ENCODE data around the gene ZIC1. TPM values are rescaled to one million over a fixed set of nuclear protein-coding genes. Genes with fewer than 3 reads are reported as not detected.

The ZIC1 gene
- total RNA-seq, 3 donors from 2014 or later: 2.0 to 6.1 TPM; not detected in 1

GRCh38 chr3:147415874-147416273 lies 6.7 kb downstream of the ZIC1 start:
- Histone ChIP-seq H3K27me3 (peaks cover 7 to 87% of the 10 kb centered on the region in 2 donors), H3K4me3 (no peak overlapping the region), H3K9me3 (peaks cover 0 to 12% of the 10 kb centered on the region in 2 donors), H3K36me3 (no peaks in the 10 kb centered on the region), H3K4me1 (peaks cover 0 to 5% of the 10 kb centered on the region in 2 donors), H3K27ac (no peak overlapping the region)
- DNase-seq (ENCODE audit: low spot score in 2 of 2): no peak
- intact Hi-C loops (cut with DNase I; ENCODE audit: low total_unique reads): no loop called here
- no peak for TF ChIP-seq POLR2AphosphoS5 (IDR thresholded peaks at IDR 0.05)
- TF ChIP-seq POLR2A (IDR thresholded peaks at IDR 0.05): no peak
- TF ChIP-seq CTCF (IDR thresholded peaks at IDR 0.05): no peak

- peaks cover 0 to 3% of the 10 kb centered on the region in 2 donors for H3K4me1 ChIP-seq
- peaks cover 7 to 87% of the 10 kb centered on the region in 2 donors for H3K27me3 ChIP-seq
- no peak for DNase-seq (ENCODE audit: low spot score in 2 of 2)
- no peak overlapping the region for H3K27ac ChIP-seq
- intact Hi-C loops (cut with DNase I; ENCODE audit: low total_unique reads): no loop called here
- no peak for TF ChIP-seq CTCF (IDR thresholded peaks at IDR 0.05)
- no peak for TF ChIP-seq POLR2AphosphoS5 (IDR thresholded peaks at IDR 0.05)
- TF ChIP-seq POLR2A (IDR thresholded peaks at IDR 0.05): no peak
- no peaks in the 10 kb centered on the region for H3K36me3 ChIP-seq
- no peak overlapping the region for H3K4me3 ChIP-seq
- H3K9me3 ChIP-seq: peaks cover 0 to 10% of the 10 kb centered on the region in 2 donors
These were observed 7.8 kb downstream of the ZIC1 start for GRCh38 chr3:147416931-147417330.

GRCh38 chr3:147417551-147418295 lies 8.6 kb downstream of the ZIC1 start:
- H3K27me3 ChIP-seq: peaks cover 5 to 87% of the 10 kb centered on the region in 2 donors
- H3K9me3 ChIP-seq: peaks cover 0 to 2% of the 10 kb centered on the region in 2 donors
- H3K4me3 ChIP-seq: no peak overlapping the region
- H3K36me3 ChIP-seq: no peaks in the 10 kb centered on the region
- intact Hi-C loops (cut with DNase I; ENCODE audit: low total_unique reads): no loop called here
- H3K4me1 ChIP-seq: peaks cover 0 to 3% of the 10 kb centered on the region in 2 donors
- no peak for DNase-seq (ENCODE audit: low spot score in 2 of 2)
- no peak overlapping the region for H3K27ac ChIP-seq
- TF ChIP-seq POLR2AphosphoS5 (IDR thresholded peaks at IDR 0.05) (no peak), POLR2A (IDR thresholded peaks at IDR 0.05) (no peak), CTCF (IDR thresholded peaks at IDR 0.05) (no peak)

GRCh38 chr3:147418371-147418781 lies 9.2 kb downstream of the ZIC1 start:
- DNase-seq (ENCODE audit: low spot score in 2 of 2): no peak
- peaks cover 2 to 87% of the 10 kb centered on the region in 2 donors for H3K27me3 ChIP-seq
- H3K27ac ChIP-seq: no peak overlapping the region
- no peak for TF ChIP-seq CTCF (IDR thresholded peaks at IDR 0.05)
- TF ChIP-seq POLR2A (IDR thresholded peaks at IDR 0.05): no peak
- no peaks in the 10 kb centered on the region for H3K36me3 ChIP-seq
- H3K4me1 ChIP-seq: peaks cover 0 to 3% of the 10 kb centered on the region in 2 donors
- intact Hi-C loops (cut with DNase I; ENCODE audit: low total_unique reads): no loop called here
- H3K9me3 ChIP-seq: peaks cover 0 to 5% of the 10 kb centered on the region in 2 donors
- no peak overlapping the region for H3K4me3 ChIP-seq

Measured in breast epithelium (tissue), 4 donors.